Measurements from ENCODE around the gene WIZ. TPM values are rescaled to one million over a fixed set of nuclear protein-coding genes. Genes with fewer than 3 reads are reported as not detected.

The WIZ gene
- 13.3 and 19.9 TPM in 2 replicates for total RNA-seq

GRCh38 chr19:15449620-15450527 is at the start of gene WIZ:
TSS of gene WIZ (minus strand) at chr19:15449956. CDS start at chr19:15448307, 1,649 bp downstream.

GRCh38 chr19:15479391-15480345 is 29.9 kb upstream of the WIZ start, which contains the start of gene PGLYRP2:
TSS of gene PGLYRP2 (minus strand) at chr19:15479501. CDS start at chr19:15479371, 130 bp downstream.

GRCh38 chr19:15464394-15465385 is 14.9 kb upstream of the WIZ start, which contains the start of gene RASAL3:
TSS of gene RASAL3 (minus strand) at chr19:15464544. CDS start at chr19:15464358, 186 bp downstream.

GRCh38 chr19:15418579-15419412 is 31.0 kb downstream of the WIZ start, which contains the start of gene AKAP8L:
TSS of gene AKAP8L (minus strand) at chr19:15418988. CDS start at chr19:15418923, 65 bp downstream.

GRCh38 chr19:15379083-15379998 is 70.4 kb downstream of the WIZ start, which contains the start of gene AKAP8:
TSS of gene AKAP8 (minus strand) at chr19:15379787. CDS start at chr19:15379731, 56 bp downstream.

Small RNA genes within 50 kb of the gene (small RNA-seq; reads per million reads assigned to genes)
- not detected for gene MIR1470

Other genes starting within 250 kb of the WIZ start
- gene NOTCH3, start 249.0 kb downstream of the WIZ start, total RNA-seq, result 1.9 and 2.0 TPM in 2 replicates
- 0.29 TPM in 1 of 2 replicates, not detected in the other for gene EPHX3, start 217.5 kb downstream of the WIZ start, total RNA-seq
- 26.1 and 30.4 TPM in 2 replicates for gene BRD4, start 117.4 kb downstream of the WIZ start, total RNA-seq
- 28.4 and 29.1 TPM in 2 replicates for gene AKAP8, start 70.2 kb downstream of the WIZ start, total RNA-seq
- 67.3 and 70.9 TPM in 2 replicates for gene AKAP8L, start 31.0 kb downstream of the WIZ start, total RNA-seq
- 21.1 and 38.5 TPM in 2 replicates for gene RASAL3, start 14.6 kb upstream of the WIZ start, total RNA-seq
- under 0.01 TPM in 1 of 2 replicates, not detected in the other for gene PGLYRP2, start 29.5 kb upstream of the WIZ start, total RNA-seq
- gene CYP4F22, start 58.6 kb upstream of the WIZ start, total RNA-seq, result not detected in 2 replicates
- gene CYP4F8, start 165.3 kb upstream of the WIZ start, total RNA-seq, result not detected in 2 replicates
- gene CYP4F3, start 190.9 kb upstream of the WIZ start, total RNA-seq, result not detected in 2 replicates
- not detected in 2 replicates for gene CYP4F12, start 223.1 kb upstream of the WIZ start, total RNA-seq

Data from vein endothelial cell (primary cell).